HG03520 (cell line): ENCODE data around the gene HINT2.

Experiments used
- ATAC-seq: cut with Tn5 transposase; IDR thresholded peaks from one replicate; pipeline ENCODE4 v1.9.1; 2021; ENCODE audit warnings: mild to moderate bottlenecking, moderate library complexity; ENCODE audit not compliant: unreplicated experiment

The HINT2 gene

DNA sequence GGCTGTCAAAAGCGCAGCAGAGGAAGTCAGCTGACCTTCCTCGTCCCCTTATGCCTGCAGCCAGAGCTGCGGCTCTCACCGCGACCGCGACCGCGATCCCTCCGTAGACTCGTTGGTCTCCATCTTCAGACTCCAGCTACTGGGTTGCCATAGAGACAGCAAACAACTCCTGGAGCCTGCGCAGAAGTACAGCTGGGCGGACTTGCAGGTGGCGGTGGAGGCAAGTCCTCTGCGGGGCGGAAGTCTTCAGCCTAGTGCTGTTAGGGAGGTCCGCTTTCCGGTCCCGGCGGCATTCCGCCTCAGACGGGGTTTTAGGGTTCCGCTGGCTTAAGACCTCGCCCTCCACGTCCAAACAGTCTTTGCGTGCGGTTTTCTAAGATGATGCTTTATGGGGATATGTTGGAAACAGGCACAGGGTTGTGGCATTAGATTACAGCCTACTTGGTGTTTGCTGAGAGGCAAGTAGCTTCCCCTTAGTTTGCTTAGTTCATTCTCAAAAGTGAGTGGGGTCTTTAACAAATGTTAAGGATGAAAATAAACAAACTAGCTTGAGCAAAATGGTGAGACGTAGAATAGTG, 2.7 kb downstream of the HINT2 start, which contains the start of gene SPAG8:
TSS of gene SPAG8 (minus strand) at position 238 of the 578 bp plus-strand sequence. CDS start at position 123, 115 bp downstream.
- ATAC-seq, result peak; percentile 56

DNA sequence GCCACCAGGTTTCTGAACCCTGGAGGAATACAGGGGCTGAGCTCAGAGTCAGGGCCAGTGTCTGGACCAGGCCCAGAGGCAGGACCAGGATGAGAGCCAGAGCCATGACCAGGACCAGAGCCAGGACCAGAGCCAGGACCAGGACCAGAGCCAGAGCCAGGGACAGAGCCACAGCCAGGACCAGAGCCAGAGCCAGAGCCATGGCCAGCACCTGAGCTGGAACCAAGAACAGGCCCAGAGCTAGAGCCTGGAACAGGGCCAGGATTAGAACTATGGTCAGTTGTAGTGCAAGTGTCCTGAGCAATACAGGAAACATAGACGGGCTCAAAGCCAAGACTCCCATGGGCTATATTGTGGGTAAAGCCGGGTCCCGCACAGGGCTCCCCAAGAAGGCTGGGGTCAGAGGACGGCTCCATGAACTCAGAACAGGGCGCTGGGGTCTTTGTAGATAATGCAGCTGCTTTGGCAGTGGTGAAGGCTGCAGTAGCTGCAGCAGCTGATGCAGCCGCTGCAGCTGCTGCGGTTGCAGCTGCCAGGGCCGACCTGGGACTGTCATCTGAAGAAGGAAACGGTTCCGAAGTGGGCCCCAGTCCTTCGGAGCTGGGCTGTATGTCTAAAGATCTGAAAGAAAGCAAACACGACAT, 3.3 kb downstream of the HINT2 start:
- ATAC-seq, result no peak

DNA sequence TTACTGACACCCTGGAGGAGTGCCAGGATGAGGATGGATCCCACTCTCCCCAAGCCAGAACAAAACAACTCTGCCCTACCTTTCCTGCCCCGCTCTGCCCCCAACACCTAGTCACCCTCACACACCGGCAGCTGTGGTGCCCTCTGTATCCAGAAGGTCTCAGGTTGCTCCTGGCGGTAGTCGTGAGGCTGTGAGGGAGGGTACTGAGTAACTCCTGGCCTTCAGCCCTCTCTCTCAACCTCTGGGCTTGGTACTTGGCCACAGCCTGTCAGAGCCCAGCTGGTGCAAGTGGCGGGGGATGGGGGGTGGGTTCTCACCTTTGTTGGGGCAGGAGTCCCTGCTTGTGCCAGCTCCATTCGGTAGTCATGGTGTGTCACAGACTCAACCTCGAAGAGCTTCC, 4.7 kb downstream of the HINT2 start:
- ATAC-seq, result no peak

DNA sequence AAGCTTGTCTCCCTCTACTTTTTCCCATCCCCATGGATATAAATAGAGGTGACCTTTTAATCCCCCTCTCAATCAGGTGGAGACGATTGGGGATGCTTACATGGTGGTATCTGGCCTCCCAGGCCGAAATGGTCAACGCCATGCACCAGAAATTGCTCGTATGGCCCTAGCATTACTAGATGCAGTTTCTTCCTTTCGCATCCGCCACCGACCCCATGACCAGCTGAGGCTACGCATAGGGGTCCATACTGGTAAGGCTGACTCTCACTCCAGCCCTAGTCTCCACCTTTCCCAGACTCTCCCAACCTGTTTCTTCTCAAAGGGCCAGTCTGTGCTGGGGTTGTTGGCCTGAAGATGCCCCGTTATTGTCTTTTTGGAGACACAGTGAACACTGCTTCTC, 6.4 kb downstream of the HINT2 start:
- no peak for ATAC-seq

GRCh38 chr9:35806101-35806500, 8.7 kb downstream of the HINT2 start:
- no peak for ATAC-seq

DNA sequence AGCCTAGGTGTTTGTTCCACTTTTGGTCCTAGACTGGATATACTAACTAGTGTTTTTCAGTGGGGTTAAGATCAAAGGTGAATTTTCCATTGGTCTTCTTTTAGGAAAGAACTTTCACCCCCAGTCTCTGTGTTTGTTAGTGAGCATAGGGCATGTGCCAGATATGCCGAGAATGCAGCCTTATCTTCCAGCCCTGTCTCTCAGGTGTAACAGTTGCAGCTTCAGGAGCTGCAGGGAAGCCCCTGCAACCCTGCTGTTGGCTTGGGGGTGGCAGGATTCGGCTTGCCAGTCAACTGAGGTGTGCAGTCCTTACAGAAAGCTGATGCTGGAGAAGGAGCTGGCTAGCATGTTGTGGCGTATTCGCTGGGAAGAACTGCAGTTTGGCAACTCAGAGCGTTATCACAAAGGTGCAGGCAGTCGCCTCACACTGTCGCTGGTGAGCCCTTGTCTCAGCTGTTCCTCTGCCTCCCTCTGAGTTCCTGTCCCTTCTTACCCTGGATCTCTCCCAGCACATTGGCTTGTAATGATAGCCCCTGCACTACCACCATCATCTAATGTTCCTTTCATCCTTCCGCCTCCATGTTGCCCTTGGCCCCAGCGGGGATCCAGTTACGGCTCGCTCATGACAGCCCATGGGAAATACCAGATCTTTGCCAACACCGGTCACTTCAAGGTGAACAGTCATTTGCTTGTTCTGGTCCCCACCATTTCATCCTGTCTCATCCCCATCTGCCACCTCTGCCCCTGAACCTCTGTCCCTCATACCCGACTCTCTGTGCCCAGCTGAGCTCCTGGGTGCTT, 13.3 kb downstream of the HINT2 start:
- no peak for ATAC-seq

DNA sequence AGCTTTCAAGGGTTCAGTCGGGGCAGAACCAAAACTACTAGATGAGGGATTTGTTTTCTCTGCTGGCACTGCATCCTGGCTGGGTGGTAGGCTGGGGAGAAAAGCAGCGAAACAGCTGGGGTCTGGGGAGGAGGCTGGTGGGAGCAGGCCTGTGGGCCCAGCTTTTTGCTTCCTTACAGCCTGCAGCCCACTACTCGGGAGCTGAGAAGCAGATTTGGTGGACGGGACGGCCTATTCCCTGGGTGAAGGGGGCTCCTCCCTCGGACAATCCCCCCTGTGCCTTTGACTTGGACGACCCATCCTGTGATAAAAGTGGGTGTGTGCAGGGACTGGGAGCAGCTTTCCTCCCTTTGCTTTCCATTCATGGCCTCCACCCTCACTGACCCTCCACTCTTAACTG, 14.3 kb downstream of the HINT2 start:
- no peak for ATAC-seq

DNA sequence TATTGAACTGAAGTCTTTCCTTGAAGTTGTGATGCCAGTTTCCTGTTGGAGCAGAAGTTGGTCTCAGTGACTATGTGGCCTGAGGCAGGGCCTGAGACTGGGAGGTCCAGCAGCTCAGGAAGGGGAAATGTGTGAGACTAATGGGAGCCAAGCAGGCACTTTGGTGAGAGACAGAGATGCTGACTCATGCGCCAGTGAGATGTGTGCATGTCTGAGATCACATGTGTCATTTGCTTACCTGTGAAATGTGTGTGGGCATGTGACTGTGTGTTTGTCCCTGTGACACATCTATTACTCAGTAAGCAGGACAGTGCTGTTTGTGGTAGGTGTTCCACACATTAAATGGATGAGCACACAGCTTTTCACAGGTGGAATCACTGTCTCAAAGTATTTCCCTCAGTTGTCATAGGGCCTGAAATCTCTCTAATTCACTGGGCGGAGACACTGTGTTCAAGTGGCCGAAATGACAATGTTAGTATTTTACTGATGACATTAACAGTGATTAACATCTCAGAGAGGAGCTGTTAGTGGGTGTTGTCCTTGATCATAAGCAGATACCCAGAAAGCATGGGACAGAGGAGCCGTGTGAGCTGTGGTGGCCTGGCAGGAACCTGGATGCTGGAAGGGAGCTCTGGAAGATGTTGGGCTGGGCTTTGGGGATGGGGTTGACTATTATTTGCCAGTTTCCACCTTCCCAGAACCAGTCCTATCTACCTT, 16.0 kb downstream of the HINT2 start:
- no peak for ATAC-seq

GRCh38 chr9:35797311-35798109, 17.3 kb downstream of the HINT2 start:
- no peak for ATAC-seq

- no peak for ATAC-seq
Observed at GRCh38 chr9:35795695-35796094, 19.1 kb downstream of the HINT2 start.

- ATAC-seq, result no peak
Observed at GRCh38 chr9:35793461-35793860, 21.4 kb downstream of the HINT2 start.

DNA sequence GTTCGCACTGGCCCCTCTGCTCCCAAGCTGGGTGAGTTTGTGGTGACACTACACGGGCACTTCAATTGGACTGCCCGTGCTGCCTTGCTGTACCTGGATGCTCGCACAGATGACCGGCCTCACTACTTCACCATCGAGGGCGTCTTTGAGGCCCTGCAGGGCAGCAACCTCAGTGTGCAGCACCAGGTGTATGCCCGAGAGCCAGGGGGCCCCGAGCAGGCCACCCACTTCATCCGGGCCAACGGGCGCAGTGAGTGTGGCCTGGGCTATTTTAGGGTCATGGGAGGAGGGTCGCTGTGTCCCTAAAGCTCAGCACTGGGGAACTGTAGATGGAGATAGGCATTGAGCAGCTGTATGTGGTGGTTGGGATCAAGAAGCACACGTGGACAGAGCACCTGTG, 22.0 kb downstream of the HINT2 start:
- no peak for ATAC-seq

GRCh38 chr9:35792024-35792813, 22.6 kb downstream of the HINT2 start:
- no peak for ATAC-seq

- no peak for ATAC-seq
Observed at GRCh38 chr9:35791297-35791921, 23.4 kb downstream of the HINT2 start, which contains the start of gene NPR2. Gene NPR2 (plus strand): TSS chr9:35791591. CDS start chr9:35792409, 818 bp downstream.

GRCh38 chr9:35790385-35791296, 24.2 kb downstream of the HINT2 start:
- no peak for ATAC-seq

- ATAC-seq, result no peak
Observed at GRCh38 chr9:35790025-35790384, 24.8 kb downstream of the HINT2 start.

GRCh38 chr9:35789541-35789940, 25.3 kb downstream of the HINT2 start:
- no peak for ATAC-seq

DNA sequence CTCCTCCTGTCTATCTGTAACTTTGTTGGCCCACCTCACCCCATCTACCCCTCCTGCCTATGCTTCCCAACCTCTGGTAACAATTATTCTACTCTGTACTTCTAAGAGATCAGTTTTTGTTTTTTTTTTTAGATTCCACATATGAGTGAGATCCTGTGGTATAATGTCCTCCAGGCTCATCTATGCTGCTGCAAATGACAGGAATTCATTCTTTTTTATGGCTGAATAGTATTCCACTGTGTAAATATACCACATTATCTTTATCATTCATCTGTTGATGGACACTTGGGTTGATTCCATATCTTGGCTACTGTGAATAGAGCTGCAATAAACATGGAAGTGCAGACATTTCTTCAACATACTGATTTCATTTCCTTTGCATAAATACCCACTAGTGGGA, 31.4 kb downstream of the HINT2 start:
- ATAC-seq, result no peak
